OCI-LY3 (cell line): ENCODE data around the gene CACNA2D2.

Experiments
- EZH2phosphoT487 ChIP-seq: fragments of 200-600 bp; shearing (Covaris generic); IDR thresholded peaks from 2 replicates; pipeline ENCODE4 v1.6.1; 2018; ENCODE audit warnings: antibody characterized with exemption, mixed run types, low read depth
- TF ChIP-seq, protein P1 (sequence below): fragments of 200-600, 300-600 bp; sonication (generic); IDR thresholded peaks from 2 replicates; pipeline ENCODE4 v1.5.1; 2014; ENCODE audit warnings: antibody characterized with exemption, low read length, low read depth

DNA sequence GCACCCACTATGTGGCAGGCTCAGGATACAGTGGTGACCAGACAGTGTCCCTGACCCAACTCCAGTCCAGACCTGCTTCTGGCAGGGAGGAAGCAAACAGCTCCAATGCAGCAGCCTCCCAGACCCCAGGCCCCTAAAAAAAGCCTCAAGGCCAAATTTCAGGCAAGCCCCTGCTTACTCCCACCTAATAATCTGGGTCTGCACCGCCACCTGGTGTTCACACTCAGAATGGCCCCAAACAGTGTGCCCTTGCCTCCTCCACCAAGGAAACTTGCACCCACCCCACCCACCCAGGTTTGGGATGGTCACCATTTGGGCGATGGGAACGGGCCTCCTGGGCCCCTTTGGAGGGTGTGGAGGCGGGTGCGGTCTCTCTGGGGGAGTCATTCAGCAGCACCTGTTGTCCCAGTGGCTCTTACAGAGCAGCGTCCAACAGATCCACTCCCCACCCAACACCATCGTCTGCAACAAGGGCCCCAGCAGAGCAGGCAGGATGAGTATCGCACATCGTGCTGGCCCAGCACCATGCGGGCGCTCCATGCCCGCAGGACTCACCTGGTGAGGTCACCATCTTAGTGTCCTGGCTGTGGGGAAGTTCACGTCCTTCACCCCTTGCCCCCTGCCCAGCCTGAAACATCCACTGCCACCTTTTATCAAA lies 46.8 kb upstream of the CACNA2D2 start:
- TF ChIP-seq, protein P1, sequence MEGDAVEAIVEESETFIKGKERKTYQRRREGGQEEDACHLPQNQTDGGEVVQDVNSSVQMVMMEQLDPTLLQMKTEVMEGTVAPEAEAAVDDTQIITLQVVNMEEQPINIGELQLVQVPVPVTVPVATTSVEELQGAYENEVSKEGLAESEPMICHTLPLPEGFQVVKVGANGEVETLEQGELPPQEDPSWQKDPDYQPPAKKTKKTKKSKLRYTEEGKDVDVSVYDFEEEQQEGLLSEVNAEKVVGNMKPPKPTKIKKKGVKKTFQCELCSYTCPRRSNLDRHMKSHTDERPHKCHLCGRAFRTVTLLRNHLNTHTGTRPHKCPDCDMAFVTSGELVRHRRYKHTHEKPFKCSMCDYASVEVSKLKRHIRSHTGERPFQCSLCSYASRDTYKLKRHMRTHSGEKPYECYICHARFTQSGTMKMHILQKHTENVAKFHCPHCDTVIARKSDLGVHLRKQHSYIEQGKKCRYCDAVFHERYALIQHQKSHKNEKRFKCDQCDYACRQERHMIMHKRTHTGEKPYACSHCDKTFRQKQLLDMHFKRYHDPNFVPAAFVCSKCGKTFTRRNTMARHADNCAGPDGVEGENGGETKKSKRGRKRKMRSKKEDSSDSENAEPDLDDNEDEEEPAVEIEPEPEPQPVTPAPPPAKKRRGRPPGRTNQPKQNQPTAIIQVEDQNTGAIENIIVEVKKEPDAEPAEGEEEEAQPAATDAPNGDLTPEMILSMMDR = peak; percentile 72
- TF ChIP-seq EZH2phosphoT487 = no peak
